ENCODE data around the gene ERO1A. TPM values are rescaled to one million over a fixed set of nuclear protein-coding genes. Genes with fewer than 3 reads are reported as not detected.
A peak's percentile ranks its signal among the peaks of the same experiment; 100 is the strongest.

The ERO1A gene
- total and polyA plus RNA-seq, 2 donors (not counting 1 experiment from before 2014, with no cell fraction given): 12.2 to 29.7 TPM

- POLR2A ChIA-PET: interaction anchor here (0.7 to 1.2 kb wide), 3 partner anchors 23 to 83 kb away, joined by 3 to 7 read pairs (median 3); partner anchors contain the start of gene STYX
- no peak for TF ChIP-seq EZH2 (IDR thresholded peaks at IDR 0.05; ENCODE audit: borderline replicate concordance, insufficient read depth, low read depth, low read length, poor library complexity, severe bottlenecking)
- TF ChIP-seq CTCF (IDR thresholded peaks at IDR 0.05): no peak
- peak within 1 kb of the TSS; percentile 98 for H3K4me3 Mint-ChIP-seq
- no peaks in the 10 kb centered on the region for H3K27me3 Mint-ChIP-seq
- H4K20me1 ChIP-seq (ENCODE audit: control insufficient read depth, insufficient read depth, low read length, poor library complexity, severe bottlenecking): peaks cover 12% of the 10 kb centered on the region
- intact Hi-C loops (cut with micrococcal nuclease): loop anchor here (1.0 to 10.0 kb wide), 8 partner anchors 13 to 1688 kb away; partner anchors contain the start of genes CDKN3, DDHD1, GNPNAT1 and GPR137C
- H3K9ac ChIP-seq (ENCODE audit: low read length): peak within 1 kb of the TSS; percentile 95
- peaks cover 24% of the 10 kb centered on the region for H3K4me1 Mint-ChIP-seq
- H2AFZ ChIP-seq (ENCODE audit: insufficient read depth, low read depth, low read length, poor library complexity, severe bottlenecking): peak within 1 kb of the TSS; percentile 93
- H3K27ac Mint-ChIP-seq: peak within 1 kb of the TSS; percentile 98
- peak within 1 kb of the TSS; percentile 87 for H3K4me2 ChIP-seq (replicated peaks; ENCODE audit: low read depth, low read length, poor library complexity, severe bottlenecking)
- CTCF ChIA-PET: no interaction called here
- H3K4me1 ChIP-seq (ENCODE audit: control insufficient read depth in 2 of 2, insufficient read depth in 2 of 2, low read length in 2 of 2): peaks cover 16% of the 10 kb centered on the region in 2 donors
- peaks cover 56% of the 10 kb centered on the region for H3K79me2 ChIP-seq (ENCODE audit: control insufficient read depth, insufficient read depth, low read length)
- peaks cover 0 to 3% (median 0%) of the 10 kb centered on the region in 3 donors for H3K9me3 ChIP-seq (ENCODE audit: control extremely low read depth in 1 of 3, control insufficient read depth in 2 of 3, insufficient read depth in 1 of 3, low read length in 2 of 3)
- ATAC-seq (ENCODE audit: low read depth) (peak; percentile 99), DNase-seq (peak; percentile 94)
- WGBS (ENCODE audit: insufficient coverage): under 1% methylated on average over 39 of the region's 43 CpGs
- no peaks in the 10 kb centered on the region for H3K9me3 Mint-ChIP-seq (ENCODE audit: insufficient read depth)
- peak within 1 kb of the TSS; percentile 83 to 94 (median 88) for H3K4me3 ChIP-seq (ENCODE audit: control extremely low read depth in 1 of 5, extremely low read depth in 1 of 5, insufficient read depth in 1 of 5, low read depth in 2 of 5, low read length in 4 of 5)
- H3K36me3 ChIP-seq (replicated peaks in 1 of 2; ENCODE audit: control extremely low read depth in 1 of 2, control insufficient read depth in 1 of 2, extremely low read depth in 1 of 2, insufficient read depth in 2 of 2, low read length in 1 of 2): peaks cover 0 to 24% of the 10 kb centered on the region in 2 experiments
- peak within 1 kb of the TSS; percentile 67 to 90 for H3K27ac ChIP-seq (ENCODE audit: low read length in 2 of 2)
- H3K27me3 ChIP-seq (replicated peaks in 1 of 4; ENCODE audit: control extremely low read depth in 1 of 4, control insufficient read depth in 3 of 4, insufficient read depth in 4 of 4, low read length in 3 of 4): no peaks in the 10 kb centered on the region
Measured at GRCh38 chr14:52706724-52707706, 11.7 kb upstream of the ERO1A start, which contains the start of gene PSMC6. Gene PSMC6, plus strand, starts transcription at chr14:52707200. Its CDS starts 20 bp downstream, at chr14:52707220.

Data from B cell (primary cell).